K562 (cell line): ENCODE results near the gene EPDR1. TPM values are rescaled to one million over a fixed set of nuclear protein-coding genes. Genes with fewer than 3 reads are reported as not detected.

Experiments used
- ATAC-seq: fragments of 200-7000 bp; cut with Tn5 transposase; 3 replicates; pipeline ENCODE4 v1.9.1; 2020; ENCODE audit warnings: moderate library complexity
- BruUV-seq: library from RNA; stranded (reverse); fragments of 400-500 nt; replicated peaks from 2 replicates; lab custom pipeline; 2021; lab: Mats Ljungman, UMichigan
- CTCF ChIA-PET: fragments of 300-600 bp; formaldehyde crosslinking; extraction: SDS; loops from one replicate; lab custom pipeline; 2021; ENCODE audit warnings: low intra/inter-chr PET ratio; lab: Yijun Ruan, JAX
- POLR2A ChIA-PET: fragments of 300-600, 350-650 bp; sonication (Branson Sonifier 250); formaldehyde crosslinking; extraction: SDS; loops from one replicate; lab custom pipeline; 2021; ENCODE audit warnings: antibody characterized with exemption, inconsistent platforms; lab: Yijun Ruan, JAX
- DNase-seq, 4 experiments: peaks; one replicate each; pipeline versions ENCODE4 v3.0.0 to v3.0.0-alpha.2; 2011 to 2018; ENCODE audit warnings: low spot score in 3 of 4, mixed read lengths in 3 of 4; ENCODE audit errors: extremely low read depth in 1 of 4
- FAIRE-seq: peaks from 2 replicates; lab custom pipeline; 2011; peaks lifted over from hg19 to GRCh38; lab: Jason Lieb, UNC
- H2AFZ ChIP-seq: 2 replicates; pipeline ENCODE4 v1.6.0; 2011; ENCODE audit warnings: low read depth, low read length, control low read depth, inconsistent platforms
- H3K27ac ChIP-seq: fragments of 200-600 bp; 3 replicates; pipeline ENCODE4 v1.8.0; 2011; ENCODE audit warnings: low read depth, mild to moderate bottlenecking, control low read depth, inconsistent platforms, low read length, moderate library complexity, mixed read lengths; ENCODE audit errors: extremely low read depth
- H3K27me3 ChIP-seq, 2 experiments: fragments of 300-600 bp in 1 of 2; 2 replicates in 1 of 2; 3 replicates in 1 of 2; pipeline versions ENCODE4 v1.6.0 to v1.8.0; 2011; ENCODE audit warnings: inconsistent platforms in 2 of 2, low read length in 2 of 2, mild to moderate bottlenecking in 1 of 2, mixed read lengths in 1 of 2, moderate library complexity in 1 of 2; ENCODE audit not compliant: control insufficient read depth in 2 of 2, insufficient read depth in 2 of 2
- H3K36me3 ChIP-seq: fragments of 300-600 bp; 3 replicates; pipeline ENCODE4 v1.8.0; 2011; ENCODE audit warnings: mild to moderate bottlenecking, low read length, inconsistent platforms; ENCODE audit not compliant: control insufficient read depth, insufficient read depth
- H3K4me1 ChIP-seq, 2 experiments: fragments of 200-600 bp in 1 of 2; replicated peaks in 1 of 2; 2 replicates in 1 of 2; 3 replicates in 1 of 2; pipeline versions ENCODE4 v1.5.1 to v1.8.0; 2011; ENCODE audit warnings: inconsistent platforms in 2 of 2, low read length in 2 of 2, mild to moderate bottlenecking in 1 of 2, mixed read lengths in 1 of 2, moderate library complexity in 1 of 2; ENCODE audit not compliant: control insufficient read depth in 2 of 2, insufficient read depth in 2 of 2
- H3K4me2 ChIP-seq: 2 replicates; pipeline ENCODE4 v1.6.1; 2011; ENCODE audit warnings: low read length, control low read depth, inconsistent platforms, mixed read lengths; ENCODE audit not compliant: insufficient read depth
- H3K4me3 ChIP-seq: fragments of 200-600 bp; sonication (generic), shearing (Covaris generic); 2 replicates; pipeline ENCODE4 v1.5.1; 2016; ENCODE audit warnings: control low read depth, inconsistent platforms
- H3K79me2 ChIP-seq: fragments of 200-600 bp; 3 replicates; pipeline ENCODE4 v1.8.0; 2011; ENCODE audit warnings: low read length, inconsistent platforms; ENCODE audit not compliant: control insufficient read depth, insufficient read depth
- H3K9ac ChIP-seq, 2 experiments: 2 replicates each; pipeline versions ENCODE4 v1.6.0 to v1.6.1; 2011; ENCODE audit warnings: low read depth in 2 of 2, low read length in 2 of 2, control low read depth in 1 of 2, inconsistent platforms in 1 of 2, mild to moderate bottlenecking in 1 of 2, mixed read lengths in 1 of 2; ENCODE audit not compliant: insufficient read depth in 1 of 2
- H3K9me1 ChIP-seq: one replicate; pipeline ENCODE4 v1.6.0; 2011; ENCODE audit warnings: inconsistent platforms, mild to moderate bottlenecking, low read length, moderate library complexity; ENCODE audit not compliant: control insufficient read depth, insufficient read depth
- H3K9me3 ChIP-seq: replicated peaks from 2 replicates; pipeline ENCODE4 v1.5.1; 2011; ENCODE audit warnings: low read depth, low read length, inconsistent platforms; ENCODE audit not compliant: control insufficient read depth, insufficient read depth
- H4K20me1 ChIP-seq: replicated peaks from 2 replicates; pipeline ENCODE4 v1.6.1; 2011; ENCODE audit warnings: low read length, inconsistent platforms, mixed read lengths; ENCODE audit not compliant: control insufficient read depth, insufficient read depth
- CREBBP ChIP-seq: IDR thresholded peaks from one replicate; pipeline ENCODE4 v1.6.1; 2012; ENCODE audit warnings: low read depth, mild to moderate bottlenecking, control low read depth, inconsistent platforms, low read length
- GABPA ChIP-seq: fragments of 200-800 bp; sonication (Bioruptor generic); conservative IDR thresholded peaks from 2 replicates; pipeline ENCODE4 v1.6.1; 2016; ENCODE audit warnings: low read depth, missing genetic modification characterization, missing compliant biosample characterization
- KDM4B ChIP-seq, 2 experiments: fragments of 450-650 bp in 1 of 2; sonication (generic) in 1 of 2; IDR thresholded peaks; 2 replicates each; pipeline ENCODE4 v1.6.1; 2016 to 2017; ENCODE audit warnings: borderline replicate concordance in 2 of 2, antibody characterized with exemption in 1 of 2, low read depth in 1 of 2, mild to moderate bottlenecking in 1 of 2
- MITF ChIP-seq: IDR thresholded peaks from 2 replicates; pipeline ENCODE4 v1.6.1; 2014; ENCODE audit warnings: antibody characterized with exemption
- PHF8 ChIP-seq: fragments of 200-600 bp; sonication (generic); IDR thresholded peaks from 2 replicates; pipeline ENCODE4 v1.6.1; 2012; ENCODE audit warnings: mixed run types, mild to moderate bottlenecking, inconsistent platforms, low read length, moderate library complexity, borderline replicate concordance
- SREBF1 ChIP-seq: fragments of 150-350 bp; IDR thresholded peaks from 2 replicates; pipeline ENCODE4 v1.6.1; 2014; ENCODE audit warnings: antibody characterized with exemption, low read depth, low read length, borderline replicate concordance
- VEZF1 ChIP-seq: fragments of 200-800 bp; sonication (Bioruptor generic); IDR thresholded peaks from 2 replicates; pipeline ENCODE4 v1.6.1; 2017; ENCODE audit warnings: missing genetic modification characterization, missing compliant biosample characterization
- ZBTB49 ChIP-seq: sonication (generic); formaldehyde crosslinking; IDR thresholded peaks from 2 replicates; pipeline ENCODE4 v1.8.0; 2022; ENCODE audit warnings: missing genetic modification reagents, mild to moderate bottlenecking, borderline replicate concordance
- ZNF75A ChIP-seq: fragments of 450-650 bp; formaldehyde crosslinking; IDR thresholded peaks from 2 replicates; pipeline ENCODE4 v1.4.0; 2020; ENCODE audit warnings: mild to moderate bottlenecking
- WGBS: fragments of 100-300 bp; shearing (Covaris generic); methylation state at CpG from one replicate; pipeline ENCODE4 v1.1.6; 2016; ENCODE audit warnings: low coverage, mixed read lengths; ENCODE audit not compliant: insufficient coverage; ENCODE audit errors: missing lambda C conversion rate; 5-methylcytosine and 5-hydroxymethylcytosine counted together
- in situ Hi-C: fragments of 300-500 bp; cut with MboI; formaldehyde crosslinking; loops from 4 replicates; pipeline ENCODE4 v1.15.0; 2018; ENCODE audit warnings: inconsistent platforms, mixed read lengths
- intact Hi-C: fragments of 100-400 bp; cut with micrococcal nuclease; formaldehyde crosslinking; loops from 2 replicates; pipeline ENCODE4 v1.14.2; 2022
- polyA plus RNA-seq, 8 experiments: library from polyadenylated mRNA; depleted of rRNA in 4 of 8; stranded (reverse) in 5 of 8; unstranded in 3 of 8; fragments of >200 nt; fragmentation: Nextera tagmentation in 2 of 8; fragmentation: Illumina TruSeq in 1 of 8; extraction: Ambion mirVana in 2 of 8; extraction: Trizol in 1 of 8; gene quantifications; 2 replicates each; pipeline versions ENCODE4 v1.2.1 to v1.2.3, GENCODE V29; 2011 to 2014; ENCODE audit warnings: inconsistent platforms in 1 of 8, missing spikeins in 1 of 8
- total RNA-seq, 7 experiments: library from RNA; depleted of rRNA in 6 of 7; stranded (reverse); fragments of >200 nt in 6 of 7; fragmentation: Illumina TruSeq in 2 of 7; extraction: Trizol in 2 of 7; gene quantifications; 2 replicates each; pipeline versions ENCODE4 v1.2.1 to v1.2.3, GENCODE V29; 2011 to 2021; ENCODE audit warnings: low replicate concordance in 1 of 7

EPDR1 gene
- total and polyA plus RNA-seq, 9 of the 15 experiments (the other 6 are each of a cell fraction or from before 2014, with no cell fraction given), result 0.01 to 0.11 TPM; not detected in 7

- ChIA-PET POLR2A (no interaction called here), CTCF (no interaction called here)
- TF ChIP-seq KDM4B (IDR thresholded peaks at IDR 0.05; ENCODE audit: borderline replicate concordance in 2 of 2, low read depth in 1 of 2), result no peak
- no TSS peak for BruUV-seq
- H4K20me1 ChIP-seq, result no peaks in the 10 kb centered on the region
- intact Hi-C loops (no loop called here), in situ Hi-C loops (no loop called here)
- no peaks in the 10 kb centered on the region for H3K9me1 ChIP-seq
- H3K27me3 ChIP-seq, result no peaks in the 10 kb centered on the region
- H3K4me2 ChIP-seq, result no peak overlapping the region
- DNase-seq (no peak), FAIRE-seq (no peak), ATAC-seq (no peak)
- H2AFZ ChIP-seq, result peak overlapping the region; percentile 39; the same call in 1 of the 2 replicates
- 33% methylated on average over 2 of the region's 2 CpGs for WGBS
- no peaks in the 10 kb centered on the region for H3K9me3 ChIP-seq
- H3K27ac ChIP-seq, result no peak overlapping the region
- H3K4me1 ChIP-seq, result no peaks in the 10 kb centered on the region; a peak in 1 of 5 replicates
- H3K4me3 ChIP-seq, result no peak overlapping the region
- no peaks in the 10 kb centered on the region for H3K36me3 ChIP-seq
- no peak overlapping the region for H3K9ac ChIP-seq
- no peaks in the 10 kb centered on the region for H3K79me2 ChIP-seq
Measured at GRCh38 chr7:37960483-37960882, 40.0 kb downstream of the EPDR1 start.

GRCh38 chr7:37961251-37961650, 40.8 kb downstream of the EPDR1 start:
- TF ChIP-seq CREBBP (no peak), ZNF75A (CRISPR knock-in tag) (no peak), ZBTB49 (no peak), VEZF1 (CRISPR knock-in tag) (no peak), MITF (no peak), PHF8 (no peak), SREBF1 (no peak), GABPA (no peak)
- WGBS, result 23% methylated on average over 5 of the region's 5 CpGs
- BruUV-seq, result no TSS peak
- H3K27ac ChIP-seq, result no peak overlapping the region
- no peaks in the 10 kb centered on the region for H3K79me2 ChIP-seq
- ATAC-seq, result no peak
- H3K9ac ChIP-seq, result no peak overlapping the region
- ChIA-PET CTCF (no interaction called here), POLR2A (no interaction called here)
- H3K9me1 ChIP-seq, result no peaks in the 10 kb centered on the region
- in situ Hi-C loops, result no loop called here
- no peak for FAIRE-seq
- intact Hi-C loops, result no loop called here
- no peak overlapping the region for H3K4me3 ChIP-seq
- no peak overlapping the region for H3K4me2 ChIP-seq
- DNase-seq, result no peak
- H4K20me1 ChIP-seq, result no peaks in the 10 kb centered on the region
- H3K4me1 ChIP-seq, result no peaks in the 10 kb centered on the region; a peak in 1 of 5 replicates
- H3K36me3 ChIP-seq, result no peaks in the 10 kb centered on the region
- no peaks in the 10 kb centered on the region for H3K27me3 ChIP-seq
- no peaks in the 10 kb centered on the region for H3K9me3 ChIP-seq
- H2AFZ ChIP-seq, result 0 out of 2 replicates have a peak overlapping the region, but pooled peaks have one; percentile 32
